Hepatocyte (in vitro differentiated cells): Measurements from ENCODE around the gene ZNF804B. TPM values are rescaled to one million over a fixed set of nuclear protein-coding genes. Genes with fewer than 3 reads are reported as not detected.

Source experiments
- DNase-seq: peaks from one replicate; pipeline ENCODE4 v3.0.0-alpha.2; 2016; ENCODE audit warnings: low spot score
- H2AFZ ChIP-seq: fragments of 200-600 bp; sonication (generic); 2 replicates; pipeline ENCODE4 v1.6.0; 2016; ENCODE audit warnings: antibody characterized with exemption, mild to moderate bottlenecking
- H3K27ac ChIP-seq: fragments of 200-600 bp; sonication (generic); 2 replicates; pipeline ENCODE4 v1.5.1; 2016; ENCODE audit warnings: mild to moderate bottlenecking
- H3K27me3 ChIP-seq: fragments of 200-600 bp; sonication (generic); 2 replicates; pipeline ENCODE4 v1.6.1; 2016
- H3K36me3 ChIP-seq: fragments of 200-600 bp; sonication (generic); replicated peaks from 2 replicates; pipeline ENCODE4 v1.5.1; 2016; ENCODE audit warnings: low read depth; ENCODE audit not compliant: insufficient read depth
- H3K4me1 ChIP-seq: fragments of 200-600 bp; sonication (generic); 2 replicates; pipeline ENCODE4 v1.5.1; 2016; ENCODE audit warnings: mild to moderate bottlenecking, moderate library complexity; ENCODE audit not compliant: insufficient read depth
- H3K4me2 ChIP-seq: fragments of 200-600 bp; sonication (generic); 2 replicates; pipeline ENCODE4 v1.6.0; 2016
- H3K4me3 ChIP-seq: fragments of 200-600 bp; sonication (generic); 2 replicates; pipeline ENCODE4 v1.5.1; 2016; ENCODE audit warnings: mild to moderate bottlenecking
- H3K79me2 ChIP-seq: fragments of 200-600 bp; sonication (generic); 2 replicates; pipeline ENCODE4 v1.6.0; 2017; ENCODE audit warnings: mild to moderate bottlenecking
- H3K9me2 ChIP-seq: fragments of 200-600 bp; sonication (generic); replicated peaks from 2 replicates; pipeline ENCODE4 v1.6.0; 2017; ENCODE audit warnings: mild to moderate bottlenecking; ENCODE audit not compliant: insufficient read depth
- H3K9me3 ChIP-seq: fragments of 200-600 bp; sonication (generic); 2 replicates; pipeline ENCODE4 v1.5.1; 2016; ENCODE audit warnings: low read depth, mild to moderate bottlenecking
- H4K20me1 ChIP-seq: fragments of 200-600 bp; sonication (generic); 2 replicates; pipeline ENCODE4 v1.6.0; 2016; ENCODE audit warnings: mild to moderate bottlenecking; ENCODE audit not compliant: insufficient read depth, poor library complexity, severe bottlenecking
- EZH2 ChIP-seq: fragments of 200-600 bp; sonication (generic); IDR thresholded peaks from 2 replicates; pipeline ENCODE4 v1.6.1; 2016; ENCODE audit warnings: antibody characterized with exemption, mild to moderate bottlenecking, borderline replicate concordance
- EZH2phosphoT487 ChIP-seq: fragments of 200-600 bp; sonication (generic); IDR thresholded peaks from one replicate; pipeline ENCODE4 v1.6.1; 2018; ENCODE audit warnings: antibody characterized with exemption, mild to moderate bottlenecking, low read depth, moderate library complexity; ENCODE audit not compliant: unreplicated experiment, severe bottlenecking
- WGBS: methylation state at CpG from one replicate; pipeline ENCODE4 v1.1.6; 2016; ENCODE audit warnings: low lambda C conversion rate; ENCODE audit errors: missing lambda C conversion rate; 5-methylcytosine and 5-hydroxymethylcytosine counted together
- polyA plus RNA-seq: library from polyadenylated mRNA; unstranded; fragments of >200 nt; fragmentation: Nextera tagmentation; extraction: Ambion mirVana; gene quantifications from 2 replicates; pipeline ENCODE4 v1.2.1, GENCODE V29; 2016
- total RNA-seq: library from RNA; depleted of rRNA; stranded (reverse); fragments of >200 nt; gene quantifications from 2 replicates; pipeline ENCODE4 v1.2.3, GENCODE V29; 2014
- TF ChIP-seq, protein P1 (sequence below): fragments of 200-600 bp; sonication (generic); IDR thresholded peaks from 2 replicates; pipeline ENCODE4 v1.5.1; 2016; ENCODE audit warnings: antibody characterized with exemption, mild to moderate bottlenecking; ENCODE audit not compliant: poor library complexity

ZNF804B gene
- total and polyA plus RNA-seq, 2 experiments from 2014 or later, result not detected

DNA sequence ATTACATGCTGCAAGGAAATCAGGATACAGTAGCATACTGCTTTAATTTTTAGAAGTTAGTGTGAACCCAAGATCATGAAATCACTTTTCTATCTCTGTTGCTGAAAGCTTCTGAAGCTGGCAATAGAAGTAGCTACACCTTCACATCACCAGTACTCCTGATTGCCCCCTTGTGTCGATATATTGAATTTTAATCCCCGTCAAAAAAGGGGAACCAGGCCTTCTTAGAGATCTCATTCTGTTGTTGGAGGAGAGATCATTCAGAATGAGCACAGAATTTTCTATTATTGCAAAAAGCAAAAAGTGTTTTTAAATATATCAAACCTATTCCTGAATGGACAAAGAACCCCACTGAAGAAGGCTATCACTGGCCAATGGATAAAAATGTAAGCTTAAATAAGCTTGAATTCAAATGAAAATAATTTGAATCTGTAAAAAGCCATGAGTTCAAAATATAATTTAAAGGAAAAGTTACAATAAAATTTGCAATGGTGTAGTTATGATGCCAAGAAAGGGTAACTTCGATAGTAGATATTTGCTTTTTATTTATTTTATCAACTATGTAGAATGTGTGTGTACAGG is 75.7 kb downstream of the ZNF804B start:
- H3K4me1 ChIP-seq, result no peaks in the 10 kb centered on the region
- no peaks in the 10 kb centered on the region for H3K27me3 ChIP-seq
- TF ChIP-seq EZH2phosphoT487 (no peak), EZH2 (no peak)
- TF ChIP-seq, protein P1, sequence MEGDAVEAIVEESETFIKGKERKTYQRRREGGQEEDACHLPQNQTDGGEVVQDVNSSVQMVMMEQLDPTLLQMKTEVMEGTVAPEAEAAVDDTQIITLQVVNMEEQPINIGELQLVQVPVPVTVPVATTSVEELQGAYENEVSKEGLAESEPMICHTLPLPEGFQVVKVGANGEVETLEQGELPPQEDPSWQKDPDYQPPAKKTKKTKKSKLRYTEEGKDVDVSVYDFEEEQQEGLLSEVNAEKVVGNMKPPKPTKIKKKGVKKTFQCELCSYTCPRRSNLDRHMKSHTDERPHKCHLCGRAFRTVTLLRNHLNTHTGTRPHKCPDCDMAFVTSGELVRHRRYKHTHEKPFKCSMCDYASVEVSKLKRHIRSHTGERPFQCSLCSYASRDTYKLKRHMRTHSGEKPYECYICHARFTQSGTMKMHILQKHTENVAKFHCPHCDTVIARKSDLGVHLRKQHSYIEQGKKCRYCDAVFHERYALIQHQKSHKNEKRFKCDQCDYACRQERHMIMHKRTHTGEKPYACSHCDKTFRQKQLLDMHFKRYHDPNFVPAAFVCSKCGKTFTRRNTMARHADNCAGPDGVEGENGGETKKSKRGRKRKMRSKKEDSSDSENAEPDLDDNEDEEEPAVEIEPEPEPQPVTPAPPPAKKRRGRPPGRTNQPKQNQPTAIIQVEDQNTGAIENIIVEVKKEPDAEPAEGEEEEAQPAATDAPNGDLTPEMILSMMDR, result peak; percentile 52
- H2AFZ ChIP-seq, result no peak overlapping the region
- no peak overlapping the region for H3K4me2 ChIP-seq
- H3K79me2 ChIP-seq, result no peaks in the 10 kb centered on the region
- WGBS, result 19% methylated on average over 3 of the region's 3 CpGs
- no peaks in the 10 kb centered on the region for H3K9me2 ChIP-seq
- no peaks in the 10 kb centered on the region for H3K36me3 ChIP-seq
- H3K9me3 ChIP-seq, result no peaks in the 10 kb centered on the region
- H3K4me3 ChIP-seq, result no peak overlapping the region
- no peak overlapping the region for H3K27ac ChIP-seq
- DNase-seq, result peak; percentile 54
- H4K20me1 ChIP-seq, result no peaks in the 10 kb centered on the region

- Histone ChIP-seq H3K27me3 (no peaks in the 10 kb centered on the region), H3K4me2 (no peak overlapping the region), H3K4me3 (no peak overlapping the region), H3K36me3 (no peaks in the 10 kb centered on the region), H4K20me1 (no peaks in the 10 kb centered on the region), H3K9me3 (no peaks in the 10 kb centered on the region), H3K4me1 (no peaks in the 10 kb centered on the region), H3K79me2 (no peaks in the 10 kb centered on the region), H2AFZ (no peak overlapping the region), H3K9me2 (no peaks in the 10 kb centered on the region), H3K27ac (no peak overlapping the region)
- no peak for DNase-seq
- TF ChIP-seq EZH2, result no peak
- TF ChIP-seq, protein P1, result no peak
- no peak for TF ChIP-seq EZH2phosphoT487
Observed at GRCh38 chr7:88842201-88842600, 82.7 kb downstream of the ZNF804B start.

- no peak for DNase-seq
- Histone ChIP-seq H3K27ac (no peak overlapping the region), H3K79me2 (no peaks in the 10 kb centered on the region), H3K9me2 (no peaks in the 10 kb centered on the region), H3K36me3 (no peaks in the 10 kb centered on the region), H3K4me2 (no peak overlapping the region), H2AFZ (no peak overlapping the region), H3K27me3 (no peaks in the 10 kb centered on the region), H3K4me3 (no peak overlapping the region), H3K9me3 (no peaks in the 10 kb centered on the region), H3K4me1 (no peaks in the 10 kb centered on the region), H4K20me1 (no peaks in the 10 kb centered on the region)
- TF ChIP-seq EZH2phosphoT487 (no peak), EZH2 (no peak)
- TF ChIP-seq, protein P1, result no peak
- 76% methylated on average over 12 of the region's 12 CpGs for WGBS
Observed at GRCh38 chr7:88845091-88845490, 85.6 kb downstream of the ZNF804B start.

DNA sequence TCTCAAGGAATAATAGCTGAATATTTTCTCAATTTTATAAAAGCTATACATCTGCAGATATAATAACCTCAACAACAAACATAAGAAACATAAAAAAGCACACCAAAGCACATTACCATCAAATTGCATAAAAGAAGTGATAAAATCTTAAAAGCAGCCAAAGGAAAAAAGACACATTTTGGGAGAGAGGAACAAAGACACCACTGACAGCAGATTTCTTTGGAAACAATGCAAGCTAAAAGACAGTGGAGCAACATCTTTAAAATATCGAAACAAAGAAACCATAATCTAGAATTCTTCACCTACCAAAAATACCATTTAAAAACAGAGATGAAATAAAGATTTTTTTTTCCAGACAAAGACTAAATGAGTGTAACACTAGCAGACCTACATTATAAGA is 91.7 kb downstream of the ZNF804B start:
- Histone ChIP-seq H3K4me2 (no peak overlapping the region), H3K79me2 (no peaks in the 10 kb centered on the region), H3K27ac (no peak overlapping the region), H4K20me1 (no peaks in the 10 kb centered on the region), H3K9me3 (no peaks in the 10 kb centered on the region), H3K36me3 (no peaks in the 10 kb centered on the region), H3K4me1 (no peaks in the 10 kb centered on the region), H3K27me3 (no peaks in the 10 kb centered on the region), H2AFZ (no peak overlapping the region), H3K9me2 (no peaks in the 10 kb centered on the region), H3K4me3 (no peak overlapping the region)
- no peak for DNase-seq
- 88% methylated on average over 1 of the region's 1 CpG for WGBS
- TF ChIP-seq, protein P1, result no peak
- no peak for TF ChIP-seq EZH2
- TF ChIP-seq EZH2phosphoT487, result no peak
